Activated CD4-positive, alpha-beta T cell treated with anti-CD3 and anti-CD28 coated beads, Interleukin-10, Interleukin-2, amounts not matched to agents 100 ng/mL and 50 ng/mL, durations not matched to agents 16 hours and 8 hours (primary cell): ENCODE measurements around the gene PUM1.
A peak's percentile ranks its signal among the peaks of the same experiment; 100 is the strongest.

Experiments
- DNase-seq: peaks from one replicate; pipeline ENCODE4 v3.0.0-alpha.2; 2020

Gene PUM1

DNA sequence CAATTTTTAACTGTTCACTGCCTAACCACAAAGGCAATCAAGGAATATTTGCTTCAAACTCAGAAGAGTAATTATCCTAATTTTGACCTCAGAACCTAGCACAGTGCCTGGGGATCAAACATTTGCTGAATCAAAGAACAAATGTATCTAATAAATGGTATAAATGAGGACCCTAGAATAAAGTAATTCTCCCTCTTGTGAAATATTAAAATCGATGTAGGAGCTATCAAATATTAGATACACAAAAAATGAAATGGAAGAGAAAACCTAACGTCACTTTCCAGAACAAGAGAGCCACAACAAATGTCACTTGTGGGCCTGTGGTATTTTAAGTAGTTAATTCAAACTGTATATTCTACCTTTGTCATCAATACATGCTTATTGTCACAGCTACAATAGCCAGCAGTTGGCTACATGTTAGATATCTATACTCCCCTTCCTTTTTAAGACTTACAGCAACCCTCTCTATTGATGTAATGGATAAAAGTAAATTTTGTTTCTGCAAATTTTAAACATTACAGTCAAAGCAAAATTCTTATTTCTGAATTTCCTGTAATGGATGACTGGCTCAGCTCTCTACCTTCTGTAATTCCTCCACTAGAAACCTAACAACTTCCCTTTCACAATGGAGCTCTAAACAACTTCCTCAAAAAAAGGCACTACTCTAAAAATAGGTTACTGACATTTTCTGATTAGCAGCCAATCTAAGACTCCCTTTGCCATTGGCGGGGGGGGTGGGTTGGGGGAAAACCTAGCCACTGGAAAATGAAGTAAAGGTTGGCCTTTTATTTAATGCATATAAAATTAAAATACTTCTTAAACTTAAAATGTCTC, 37.6 kb downstream of the PUM1 start:
- no peak for DNase-seq

DNA sequence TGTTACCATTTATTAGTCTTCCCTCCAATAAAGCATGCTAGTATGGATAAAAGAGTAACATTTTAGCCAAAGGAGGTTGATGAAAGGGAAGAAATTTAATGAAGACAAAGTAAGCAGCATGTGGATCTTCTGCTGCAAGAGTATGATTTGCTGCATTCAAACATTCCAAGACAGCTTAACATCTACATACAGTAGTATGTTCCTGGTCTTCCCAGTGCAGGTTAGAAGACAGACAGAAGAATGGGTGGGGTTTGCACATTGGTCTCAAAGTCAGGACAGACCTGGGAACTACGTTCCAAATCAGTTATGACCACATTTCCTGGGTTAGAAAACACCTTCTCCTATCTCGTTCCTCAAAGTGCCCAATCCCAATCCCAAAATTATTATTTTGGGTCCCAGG, 43.3 kb downstream of the PUM1 start:
- DNase-seq, result no peak

DNA sequence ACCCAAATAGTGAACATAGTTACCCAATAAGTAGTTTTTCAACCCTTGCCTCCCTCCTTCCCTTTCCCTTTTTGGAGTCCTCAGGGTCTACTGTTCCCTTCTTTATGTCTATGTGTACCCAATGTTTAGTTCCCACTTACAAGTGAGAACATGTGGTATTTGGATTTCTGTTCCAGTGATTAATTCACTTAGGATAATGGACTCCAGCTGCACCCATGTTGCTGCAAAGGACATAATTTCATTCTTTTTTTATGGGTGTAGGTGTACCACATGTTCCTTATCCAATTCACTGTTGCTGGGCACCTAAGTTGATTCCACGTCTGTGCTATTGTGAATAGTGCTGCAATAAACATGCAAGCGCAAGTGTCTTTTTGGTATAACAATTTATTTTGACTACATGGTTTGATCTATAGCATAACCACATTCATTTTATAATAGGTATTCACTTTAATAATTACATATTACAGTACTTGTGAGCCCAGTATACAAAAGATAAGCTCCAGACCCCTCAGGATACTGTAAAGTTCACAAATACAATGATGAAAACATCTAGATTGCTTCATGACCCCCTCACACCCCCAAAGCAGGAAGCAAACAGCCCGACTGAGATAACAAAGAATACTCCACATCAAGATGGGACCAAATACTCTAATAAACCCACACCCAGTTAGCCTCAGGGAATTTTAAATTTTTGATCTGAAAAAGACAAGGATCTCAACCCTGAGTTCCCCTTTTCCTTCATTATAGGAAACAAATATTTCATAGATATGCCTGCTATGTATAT, 45.3 kb downstream of the PUM1 start:
- no peak for DNase-seq

DNA sequence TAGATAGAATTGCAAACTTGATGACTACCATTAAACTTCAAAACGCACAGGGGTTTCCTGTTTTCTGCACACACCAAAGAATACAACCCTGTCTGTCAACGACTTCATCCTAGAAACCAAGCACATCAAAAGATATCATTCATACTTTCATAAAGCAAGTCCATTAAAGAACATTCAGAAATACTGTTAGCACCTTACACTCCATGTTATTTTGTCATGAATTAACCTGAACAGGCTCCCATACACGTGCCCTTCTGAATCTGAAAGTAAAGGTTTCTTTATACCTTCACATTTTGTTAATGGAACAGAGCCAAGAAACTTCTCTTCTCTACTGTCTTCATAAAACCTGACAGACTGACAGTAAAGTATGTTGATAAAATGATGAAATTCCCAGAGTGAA, 46.1 kb downstream of the PUM1 start:
- no peak for DNase-seq

DNA sequence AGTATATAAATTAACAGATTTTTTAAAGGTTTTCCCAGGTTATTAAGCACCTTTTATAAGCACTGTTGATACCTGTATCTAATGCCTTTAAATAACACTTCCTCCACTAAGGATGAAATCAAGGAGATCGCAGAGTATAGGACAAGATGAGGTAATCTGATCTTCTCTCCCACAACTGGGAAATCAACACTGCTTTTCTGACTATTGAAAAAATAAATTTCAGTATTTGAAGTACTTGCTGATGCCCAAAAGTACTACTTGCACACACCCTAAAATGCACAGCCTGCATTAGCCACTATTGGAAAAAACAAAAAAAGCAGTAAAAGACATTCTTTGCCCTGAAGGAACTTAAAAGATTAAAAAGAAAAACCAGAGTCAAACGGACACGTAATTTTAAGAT, 48.6 kb downstream of the PUM1 start:
- DNase-seq, result no peak

DNA sequence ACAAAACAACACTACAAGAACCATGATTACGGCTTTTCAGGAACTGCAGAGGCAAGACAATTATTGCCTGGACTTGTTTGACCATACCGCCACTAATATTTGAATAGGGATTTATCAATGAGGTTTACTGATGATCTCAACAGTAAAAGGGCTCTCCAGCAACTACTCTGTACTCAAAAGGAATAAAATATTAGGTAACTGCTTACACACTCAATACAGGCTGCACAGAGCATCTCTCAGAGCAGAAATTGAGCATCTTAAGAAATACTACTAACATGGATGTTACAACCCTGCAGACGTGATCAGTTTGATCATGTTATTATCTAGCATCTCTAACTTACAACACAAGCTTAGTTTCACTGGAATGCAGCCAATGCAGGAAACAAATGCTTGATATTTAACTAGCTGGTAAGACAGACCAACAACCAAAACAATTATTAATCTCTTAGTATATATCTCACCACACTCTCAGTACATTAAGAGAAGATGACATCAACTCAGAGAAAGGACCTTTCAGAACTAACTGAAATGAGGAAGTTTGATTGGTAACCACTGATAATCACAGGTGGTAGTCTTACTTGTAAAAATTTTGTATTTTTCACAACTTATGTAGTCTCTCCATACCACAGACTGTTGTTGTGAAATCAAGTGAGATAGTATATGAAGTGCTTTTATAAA, 52.2 kb downstream of the PUM1 start:
- DNase-seq, result no peak

DNA sequence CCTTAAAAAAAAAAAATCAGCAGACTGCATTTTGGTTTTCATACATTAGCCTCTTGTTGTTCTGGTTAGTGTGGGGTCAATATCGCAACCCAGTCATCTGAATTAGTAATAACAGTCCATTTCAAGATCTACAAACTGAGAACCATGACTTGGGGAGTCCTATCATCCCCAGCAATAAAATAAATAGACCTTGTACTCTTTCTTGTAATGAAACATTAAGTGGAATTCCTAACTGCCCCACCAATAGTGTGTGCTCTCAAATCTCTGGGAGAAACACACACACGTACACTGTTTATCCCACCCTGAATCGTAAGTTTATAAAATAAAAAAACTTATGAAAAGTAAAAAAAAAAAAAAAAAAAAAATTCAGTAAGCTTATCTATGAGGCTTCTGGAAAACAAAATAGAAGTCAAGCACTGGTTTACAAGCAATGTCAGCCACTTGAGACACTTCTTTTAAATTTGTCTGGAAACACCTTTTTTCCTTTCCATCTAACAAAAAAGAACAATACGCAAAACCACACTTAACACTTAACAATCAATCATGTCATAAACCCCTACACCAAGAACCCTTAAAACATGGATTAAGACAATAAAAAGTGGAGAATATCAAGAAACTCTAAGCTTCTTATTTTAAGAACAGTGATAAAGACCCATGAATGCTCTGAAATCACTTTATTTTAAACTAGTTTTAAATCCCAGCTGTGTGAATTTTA, 53.1 kb downstream of the PUM1 start:
- DNase-seq, result no peak

DNA sequence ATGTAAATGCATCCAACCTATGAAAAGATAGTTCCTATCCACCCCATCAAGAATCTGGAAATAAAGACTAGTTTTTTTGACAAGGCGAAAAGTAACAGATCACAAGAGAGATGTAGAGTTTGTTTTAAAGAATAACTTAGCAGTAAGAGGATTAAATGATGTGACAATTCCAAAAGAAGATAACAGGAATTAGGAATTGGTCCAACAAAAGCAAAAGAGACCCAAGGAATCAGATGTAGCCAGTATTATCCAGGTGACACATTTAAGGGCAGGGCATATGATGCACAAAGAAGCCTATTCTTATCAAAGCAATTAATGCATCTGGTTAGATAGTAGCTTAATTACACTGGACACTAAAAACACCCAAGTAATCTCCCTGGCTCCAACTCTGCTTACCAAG, 53.8 kb downstream of the PUM1 start:
- no peak for DNase-seq

DNA sequence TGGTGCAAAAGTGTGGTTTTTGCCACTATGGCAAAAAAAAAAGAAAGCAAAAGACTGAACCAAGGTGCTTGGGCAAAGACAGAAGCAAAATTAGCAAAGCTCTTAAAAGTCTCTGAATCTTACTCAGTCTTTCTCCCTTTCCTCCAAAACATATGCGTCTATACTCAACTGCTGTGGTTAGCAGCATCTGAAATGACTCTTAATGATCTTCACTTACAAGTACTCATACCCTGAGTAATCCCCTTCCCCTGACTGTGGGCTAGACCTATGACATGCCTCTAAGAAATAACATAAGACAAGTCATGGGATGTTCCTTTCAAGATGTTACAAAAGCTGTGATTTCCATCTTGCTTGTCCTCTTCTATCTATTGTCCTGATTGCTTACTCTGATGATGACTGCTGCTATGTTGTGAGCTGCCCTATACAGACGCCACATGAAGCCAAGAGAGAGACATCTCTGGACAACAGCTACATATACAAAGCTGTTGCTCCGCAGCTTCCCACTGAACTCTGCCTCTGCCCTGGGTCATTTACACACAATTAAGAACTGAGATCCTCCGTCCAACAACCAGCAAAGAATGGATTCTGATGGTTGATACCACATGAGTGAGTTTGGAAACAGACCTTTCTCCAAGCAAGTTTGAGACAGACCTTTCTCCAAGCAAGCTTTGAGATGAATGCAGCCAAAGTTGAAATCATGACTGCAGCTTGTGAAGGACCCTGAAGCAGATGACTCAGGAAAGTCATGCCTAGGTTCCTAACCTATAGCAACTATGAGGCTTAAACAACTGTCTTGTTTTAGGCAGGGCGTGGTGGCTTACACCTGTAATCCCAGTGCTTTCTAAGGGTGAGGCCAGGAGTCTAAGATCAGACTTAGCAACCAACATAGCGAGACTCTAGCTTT, 55.2 kb downstream of the PUM1 start:
- peak; percentile 91 for DNase-seq

DNA sequence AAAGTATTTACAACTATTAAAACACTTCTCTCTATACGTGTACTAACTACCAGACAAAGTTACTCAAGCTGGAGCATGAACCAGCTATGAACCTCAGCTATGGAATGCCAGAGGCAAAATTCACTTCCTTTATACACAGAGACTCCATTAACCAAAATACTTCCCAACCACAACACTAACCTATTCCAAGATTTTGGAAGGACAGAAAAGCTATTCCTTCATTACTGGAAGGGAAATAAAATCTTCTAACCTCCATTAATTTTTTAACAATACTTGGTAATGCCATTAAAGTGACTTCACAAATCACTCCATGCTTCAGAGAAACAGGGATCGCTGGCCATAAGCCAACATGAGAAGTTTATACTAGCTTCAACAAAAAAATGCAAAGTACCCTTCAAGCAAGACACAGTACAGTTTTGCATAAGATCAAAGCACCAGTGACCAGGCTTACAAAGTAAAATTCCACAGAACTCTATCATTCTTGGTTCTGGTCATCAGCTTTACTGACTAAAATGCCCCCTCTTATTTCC, 58.0 kb downstream of the PUM1 start:
- DNase-seq, result no peak

DNA sequence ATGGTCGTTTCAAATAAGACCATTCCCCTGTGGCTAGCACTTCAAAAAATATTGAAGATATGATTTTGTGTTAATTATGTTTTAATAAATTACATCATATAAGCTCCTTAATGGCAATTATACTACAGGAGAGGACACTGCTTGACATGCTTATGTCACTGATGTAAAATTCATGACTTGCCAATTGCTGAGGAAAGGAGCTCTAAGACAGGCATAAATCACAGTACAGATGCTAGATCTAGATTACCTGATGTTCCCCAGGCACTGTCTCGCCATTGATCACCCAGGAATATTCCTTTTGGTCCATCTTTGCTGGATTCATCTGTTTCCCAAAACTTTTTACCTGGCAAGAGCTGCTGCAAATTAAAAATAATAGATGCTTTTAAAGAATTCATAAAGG, 58.8 kb downstream of the PUM1 start:
- no peak for DNase-seq

DNA sequence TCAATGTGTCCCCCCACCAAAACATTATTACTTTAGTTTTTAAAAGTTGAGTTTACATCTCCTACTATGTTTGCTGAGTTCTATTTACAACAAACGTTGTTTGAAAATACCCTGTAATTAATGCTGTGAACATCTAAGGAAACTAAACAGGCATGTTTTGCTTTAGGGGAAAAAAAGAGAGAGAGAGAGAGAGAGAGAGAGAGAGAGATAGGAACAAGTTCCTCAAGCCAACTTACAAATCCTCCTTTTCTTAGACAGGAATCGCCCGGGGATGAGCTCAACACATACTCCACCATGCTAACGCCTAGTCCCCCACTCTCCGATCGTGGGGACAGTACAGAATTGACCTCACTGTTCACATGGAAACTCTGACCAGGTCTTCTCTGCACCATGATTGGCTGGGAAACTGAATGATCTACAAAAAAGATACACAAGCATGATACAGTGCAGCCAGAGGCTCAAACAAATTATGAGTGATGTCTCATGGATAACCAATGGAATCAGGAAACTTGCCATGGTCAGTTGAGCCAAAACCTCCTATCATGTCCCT, 59.8 kb downstream of the PUM1 start:
- no peak for DNase-seq

DNA sequence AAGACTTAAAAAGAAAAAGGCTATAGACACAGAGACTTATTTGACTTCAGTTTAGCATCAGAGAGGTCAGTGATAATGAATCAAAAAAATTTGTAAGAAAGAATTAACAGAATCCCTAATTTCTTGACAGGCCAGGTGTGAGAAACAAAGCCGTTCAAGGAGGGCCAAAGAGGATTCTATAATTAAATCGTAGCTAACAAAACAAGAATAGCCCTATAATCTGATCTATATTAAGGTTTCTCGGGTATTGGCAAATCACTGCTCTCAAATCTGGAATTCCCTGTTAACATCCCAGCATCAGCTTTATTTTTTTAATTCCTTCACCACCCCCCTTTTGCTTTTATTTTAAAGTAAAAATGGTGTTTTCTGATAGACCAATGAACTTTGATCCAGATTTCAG, 60.3 kb downstream of the PUM1 start:
- DNase-seq, result no peak

DNA sequence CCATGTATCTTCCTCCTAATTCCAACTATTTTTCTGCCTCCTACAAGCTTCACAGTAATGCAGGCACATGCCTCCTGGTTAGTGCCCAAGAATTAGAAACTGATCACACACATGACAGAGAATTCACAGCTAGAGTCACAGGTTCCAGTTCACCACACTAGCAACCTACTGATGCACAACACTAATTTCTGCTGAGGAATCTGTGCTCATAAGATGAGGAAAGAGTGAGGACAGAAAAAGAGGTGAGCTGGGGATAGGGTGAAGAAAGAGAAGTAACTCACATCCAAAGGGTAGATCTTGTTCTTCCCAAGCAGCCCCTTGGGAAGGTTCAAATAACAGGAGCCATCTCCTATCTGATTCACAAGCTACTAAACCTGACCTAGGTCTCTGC, 61.3 kb downstream of the PUM1 start:
- no peak for DNase-seq

DNA sequence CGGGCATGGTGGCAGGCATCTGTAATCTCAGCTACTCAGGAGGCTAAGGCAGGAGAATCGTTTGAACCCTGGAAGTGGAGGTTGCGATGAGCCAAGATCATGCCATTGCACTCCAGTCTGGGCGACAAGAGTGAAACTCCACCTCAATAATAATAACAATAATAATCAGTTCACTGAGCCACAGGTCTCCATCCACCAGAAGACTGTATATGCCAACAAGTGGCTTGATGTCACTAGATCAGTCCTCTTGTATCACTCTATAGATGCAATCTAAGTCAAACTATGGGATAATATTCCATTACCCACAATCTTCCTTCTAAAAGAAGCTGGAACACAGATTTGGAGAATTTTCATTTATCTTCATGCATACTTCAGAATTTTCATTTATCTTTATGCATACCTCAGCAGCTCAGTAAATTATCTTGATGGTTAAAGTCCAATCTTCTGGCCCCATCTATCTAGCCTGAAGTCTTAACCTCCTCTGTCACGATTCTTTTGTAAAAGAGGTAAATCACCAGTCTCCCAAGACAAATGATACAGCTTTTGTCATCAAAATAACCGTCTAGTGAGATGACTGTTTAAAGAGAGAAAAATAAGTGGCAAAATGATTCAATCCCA, 61.8 kb downstream of the PUM1 start:
- DNase-seq, result no peak

DNA sequence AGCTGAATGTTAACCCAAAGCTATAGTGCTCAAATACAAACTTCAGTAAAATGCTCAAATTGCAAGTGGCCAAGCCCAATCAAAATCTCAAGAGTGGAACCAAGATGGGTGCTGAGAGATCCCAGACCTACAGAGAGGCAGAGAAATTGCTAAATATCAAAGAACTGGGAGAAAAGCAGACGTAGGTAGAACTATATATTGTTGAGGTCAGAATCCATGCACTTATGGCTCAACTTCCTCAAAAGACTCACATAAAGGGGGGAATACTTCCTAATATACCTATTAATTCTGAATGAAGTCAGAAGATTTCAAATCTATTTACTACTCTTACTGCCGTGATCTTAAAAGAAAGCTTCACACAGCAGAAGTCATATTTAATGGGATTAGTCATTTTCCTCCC, 65.2 kb downstream of the PUM1 start:
- DNase-seq, result no peak

DNA sequence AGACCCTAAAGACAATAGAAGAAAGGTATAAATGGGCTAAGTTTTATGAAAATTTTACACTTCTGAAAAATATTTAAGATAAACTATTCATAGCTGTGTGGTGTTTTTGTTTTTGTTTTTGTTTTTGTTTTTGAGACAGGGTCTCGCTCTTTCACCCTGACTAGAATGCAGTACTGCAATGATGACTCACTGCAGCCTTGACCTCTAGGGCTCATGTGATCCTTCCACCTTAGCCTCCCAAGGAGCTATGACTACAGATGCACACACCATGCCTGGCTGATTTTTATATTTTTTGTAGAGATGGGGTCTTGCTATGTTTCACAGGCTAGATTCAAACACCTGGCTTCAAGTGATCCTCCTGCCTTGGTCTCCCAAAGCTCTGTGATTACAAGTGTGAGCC, 66.6 kb downstream of the PUM1 start:
- DNase-seq, result no peak

DNA sequence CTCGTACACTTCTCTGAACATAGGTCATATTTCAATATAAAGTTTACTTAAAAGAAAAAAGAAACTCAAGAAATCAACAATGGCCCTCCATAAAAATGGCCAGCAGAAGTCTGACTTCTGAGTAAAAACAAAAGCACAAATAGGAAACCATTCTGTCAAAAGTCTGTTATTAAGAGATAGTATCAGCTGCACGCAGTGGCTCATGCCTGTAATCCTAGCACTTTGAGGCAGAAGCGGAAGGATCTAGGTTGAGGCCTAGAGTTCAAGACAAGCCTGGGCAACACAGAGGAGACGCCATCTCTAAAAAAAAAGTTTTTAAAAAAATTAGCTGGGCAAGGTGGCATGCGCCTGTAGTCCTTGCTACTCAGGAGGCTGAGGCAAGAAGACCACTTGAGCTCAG, 67.3 kb downstream of the PUM1 start:
- DNase-seq, result peak; percentile 47

DNA sequence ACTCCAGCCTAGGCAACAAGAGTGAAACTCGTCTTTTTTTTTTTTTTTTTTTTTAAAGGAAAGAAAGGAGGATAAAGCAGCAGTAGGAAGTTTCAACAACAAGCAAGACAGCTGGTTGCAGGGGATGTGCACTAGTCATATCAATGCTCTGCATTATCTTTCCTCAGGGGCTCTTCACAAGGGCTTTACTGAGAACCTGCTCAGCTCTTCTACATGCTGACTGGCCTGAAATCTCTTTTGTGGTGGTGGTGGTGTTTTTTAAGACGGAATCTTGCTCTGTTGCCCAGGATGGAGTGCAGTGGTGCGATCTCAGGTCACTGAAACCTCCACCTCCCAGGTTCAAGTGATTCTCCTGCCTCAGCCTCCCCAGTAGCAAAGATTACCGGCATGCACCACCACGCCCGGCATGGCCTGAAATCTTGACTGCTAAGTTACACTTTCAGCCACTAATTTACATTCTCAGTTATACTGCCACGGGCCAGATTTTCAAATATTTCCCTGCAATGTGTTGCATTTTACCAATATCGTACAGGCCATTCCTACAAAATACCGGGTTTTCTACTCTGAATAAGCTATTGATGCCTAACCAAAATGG, 68.0 kb downstream of the PUM1 start:
- no peak for DNase-seq

DNA sequence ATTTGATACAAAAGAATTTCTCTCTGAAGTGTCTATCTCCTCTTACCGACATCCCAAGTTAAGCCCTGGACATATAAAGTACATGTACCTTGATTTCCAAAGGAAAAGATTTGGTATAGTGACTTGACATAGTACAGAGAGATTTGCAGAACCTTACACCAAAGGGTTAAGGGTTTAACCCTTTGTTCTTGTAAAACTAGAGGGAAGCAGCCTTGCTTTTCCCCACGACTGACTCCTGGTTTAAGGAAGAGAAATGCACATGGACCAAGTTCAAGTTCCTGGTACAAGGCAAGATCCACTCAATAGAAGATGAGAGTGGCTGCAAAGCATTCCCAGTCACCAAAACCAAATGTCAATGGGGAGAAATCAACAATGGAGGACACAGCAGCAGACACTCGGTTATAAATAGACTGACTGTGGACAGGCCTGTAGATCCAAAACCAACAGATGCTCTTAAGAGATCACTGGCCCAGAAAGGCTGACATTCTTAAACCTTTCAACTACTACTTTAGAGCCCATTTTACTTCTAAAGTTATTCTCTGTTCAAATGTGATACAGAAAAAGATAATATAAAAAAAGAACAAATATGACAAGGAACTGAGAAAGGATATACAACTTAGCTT, 69.4 kb downstream of the PUM1 start:
- no peak for DNase-seq
